CD4-positive, alpha-beta T cell treated with Interleukin-6 for 4 hours (primary cell): ENCODE measurements around the gene PCBD2.
A peak's percentile ranks its signal among the peaks of the same experiment; 100 is the strongest.
"Not testable (repeated sequence)": the region's sequence is repeated elsewhere in the genome, so short reads cannot be mapped to it uniquely, and the experiment has no call there.

Experiments
- DNase-seq: peaks from one replicate; pipeline ENCODE4 v3.0.0-alpha.2; 2020; ENCODE audit warnings: mixed read lengths

The PCBD2 gene

DNA sequence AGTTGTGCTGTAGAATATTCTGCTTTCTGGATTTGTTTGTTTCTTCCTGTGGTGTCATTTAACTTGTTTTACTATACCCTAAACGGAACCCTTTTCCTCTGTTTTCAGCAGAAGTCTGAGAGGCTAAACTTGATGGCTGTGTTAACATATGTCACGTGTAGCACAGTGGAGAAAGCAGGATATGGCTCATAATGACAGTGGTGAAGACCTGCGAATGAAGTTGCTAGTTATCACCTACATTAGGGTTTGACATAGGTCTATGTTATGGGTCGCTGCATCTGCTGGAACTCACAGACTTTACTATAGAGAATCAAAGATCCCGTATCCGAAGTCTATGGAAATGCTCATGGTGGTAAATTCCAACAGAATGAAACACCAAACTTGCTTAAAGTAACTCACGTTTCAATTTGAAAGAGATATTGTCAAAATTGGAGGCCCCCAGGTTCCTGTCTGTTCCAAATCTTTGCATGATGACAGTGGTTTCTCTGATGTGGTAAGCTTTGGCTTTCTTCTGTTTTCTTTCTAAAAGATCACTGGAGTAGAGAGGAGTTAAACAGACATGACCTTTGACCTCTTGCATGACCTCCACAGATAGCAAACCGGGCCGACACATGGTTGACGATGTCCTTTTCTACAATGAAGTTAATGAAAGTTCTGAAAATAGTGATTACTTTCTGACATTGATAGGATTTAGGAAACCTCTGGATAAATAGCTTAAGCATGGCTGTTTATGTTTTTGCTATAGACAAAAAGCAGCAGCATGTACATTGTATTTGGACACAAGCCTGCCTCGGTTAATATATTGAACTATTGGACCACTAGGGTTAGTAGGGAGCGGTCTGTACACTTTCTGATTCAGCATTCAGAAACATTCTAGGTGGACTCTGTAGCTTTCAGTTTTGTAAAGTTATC lies 59.7 kb downstream of the PCBD2 start:
- DNase-seq = peak; percentile 13

DNA sequence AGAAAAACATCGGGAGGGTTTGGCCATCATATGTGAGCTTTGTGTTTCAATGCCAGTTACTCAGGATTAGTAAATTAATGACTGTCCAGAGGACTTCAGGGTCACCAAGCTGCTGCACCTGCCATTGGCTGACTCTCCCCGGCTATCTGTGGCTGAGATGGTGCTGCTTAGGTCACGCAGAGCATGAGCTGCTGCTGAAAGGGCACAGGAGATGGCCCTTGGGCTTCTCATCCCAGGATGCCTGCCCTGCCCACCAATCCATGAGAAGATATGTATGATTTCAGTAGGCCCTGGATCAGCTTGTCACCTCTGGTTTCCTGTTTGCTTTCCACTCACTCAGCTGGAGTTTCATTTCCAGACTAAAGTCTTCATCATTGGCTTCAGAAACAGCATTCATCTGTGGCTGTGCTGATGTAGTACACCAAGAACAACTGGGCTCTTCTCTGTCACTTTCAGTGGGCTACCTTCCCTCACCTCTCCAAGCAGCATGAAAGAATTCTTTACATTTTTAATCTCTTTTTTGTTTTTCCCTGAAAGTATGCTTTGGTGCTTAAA lies 60.4 kb downstream of the PCBD2 start:
- DNase-seq = no peak

DNA sequence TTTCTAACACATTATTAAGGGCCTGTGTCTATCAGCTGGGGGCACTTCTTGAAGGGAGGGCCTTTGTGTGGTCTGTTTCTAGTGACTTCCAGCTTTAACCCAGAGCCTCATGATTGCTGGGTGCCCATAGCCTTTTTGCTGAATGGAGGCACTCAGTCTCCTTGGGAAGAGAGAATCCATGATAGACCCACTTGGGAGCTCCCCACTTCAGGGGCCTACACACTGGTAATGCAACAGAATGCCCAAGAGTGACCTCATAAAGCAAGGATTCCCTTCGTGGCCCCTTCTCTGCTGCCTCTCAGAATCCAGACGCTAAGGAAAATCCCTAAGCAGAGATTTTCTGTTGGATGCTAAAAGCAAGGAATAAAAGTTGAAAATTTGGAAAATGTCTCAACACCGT lies 62.7 kb downstream of the PCBD2 start, which contains the start of gene CATSPER3:
CATSPER3 (plus strand) TSS at position 301 of the 400 bp plus-strand sequence; CDS start at position 386, 85 bp downstream.
- no peak for DNase-seq

DNA sequence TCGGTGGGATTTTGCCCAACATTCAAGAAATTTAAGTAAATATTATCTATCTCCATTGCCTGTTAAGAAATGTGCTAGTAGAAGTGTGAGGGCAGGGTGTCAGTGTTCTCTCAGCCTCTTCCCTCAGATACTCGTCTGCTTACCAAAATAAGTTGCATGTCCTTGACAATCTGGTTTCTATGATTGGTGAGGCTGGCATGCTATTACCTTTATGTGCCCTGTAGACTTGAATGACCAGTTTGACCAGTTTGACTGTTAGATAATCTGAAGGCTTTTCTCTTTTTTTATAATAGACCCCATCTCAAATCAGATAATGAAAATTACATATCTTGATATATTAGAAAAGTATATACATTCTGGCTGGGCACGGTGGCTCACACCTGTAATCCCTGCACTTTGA lies 63.1 kb downstream of the PCBD2 start:
- no peak for DNase-seq

DNA sequence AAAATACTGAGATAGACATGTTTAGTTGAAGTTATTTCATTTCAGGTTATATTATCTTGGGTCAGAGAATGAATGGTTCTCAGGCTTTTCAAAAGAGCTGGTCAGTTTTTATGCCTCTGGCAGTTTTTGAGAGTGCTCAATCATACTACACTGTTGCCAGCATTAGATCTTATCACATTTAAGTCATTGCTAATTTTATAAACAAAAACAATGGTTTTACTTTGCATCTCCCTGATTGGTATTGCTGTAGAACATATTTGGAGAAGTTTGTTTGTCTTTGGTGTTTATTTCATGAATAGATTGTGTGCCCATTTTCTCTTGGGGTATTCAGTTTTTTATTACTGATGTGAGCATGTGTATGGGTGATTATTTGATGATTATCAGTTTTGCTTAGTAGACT lies 64.2 kb downstream of the PCBD2 start:
- DNase-seq = no peak

DNA sequence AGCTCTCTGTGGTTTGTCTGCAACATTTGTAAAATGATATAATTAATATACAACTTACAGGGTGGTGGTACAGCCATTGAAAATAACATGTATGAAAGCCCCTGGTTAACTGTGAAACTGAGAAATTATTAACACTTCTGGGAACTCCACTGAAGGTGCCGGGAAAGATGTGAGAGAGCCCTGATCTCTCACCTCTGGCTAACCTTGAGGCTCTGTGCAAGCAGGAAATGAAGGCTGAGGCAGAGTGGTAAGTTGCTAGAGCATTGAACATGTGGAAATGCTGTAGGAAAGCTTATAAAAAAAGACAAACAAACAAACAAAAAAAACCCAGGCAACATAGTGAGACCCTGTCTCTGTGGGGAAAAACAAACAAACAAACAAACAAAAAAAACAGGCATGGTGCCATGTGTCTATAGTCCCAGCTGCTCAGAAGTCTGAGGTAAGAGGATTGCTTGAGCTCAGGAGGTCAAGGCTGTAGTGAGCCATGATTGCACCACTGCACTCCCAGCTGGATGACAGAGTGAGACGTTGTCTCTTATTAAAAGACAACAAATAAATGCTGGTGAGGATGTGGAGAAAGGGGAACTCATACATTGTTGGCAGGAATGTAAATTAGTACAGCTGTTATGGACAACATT lies 70.3 kb downstream of the PCBD2 start:
- no peak for DNase-seq

DNA sequence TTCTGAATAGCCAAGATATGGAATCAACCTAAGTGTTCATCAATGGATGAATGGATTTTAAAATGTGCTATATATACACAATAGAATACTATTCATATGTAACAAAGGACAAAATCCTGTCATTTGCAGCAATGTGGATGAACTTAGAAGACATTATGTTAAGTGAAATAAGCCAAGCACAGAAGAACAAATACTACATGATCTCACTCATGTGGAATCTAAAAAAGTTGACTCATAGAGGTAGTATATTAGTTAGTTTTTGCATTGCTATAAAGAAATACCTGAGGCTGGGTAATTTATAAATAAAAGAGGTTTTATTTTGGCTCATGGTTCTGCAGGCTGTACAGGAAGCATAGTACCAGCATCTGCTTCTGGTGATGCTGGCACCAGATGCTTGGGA lies 70.9 kb downstream of the PCBD2 start:
- no peak for DNase-seq

DNA sequence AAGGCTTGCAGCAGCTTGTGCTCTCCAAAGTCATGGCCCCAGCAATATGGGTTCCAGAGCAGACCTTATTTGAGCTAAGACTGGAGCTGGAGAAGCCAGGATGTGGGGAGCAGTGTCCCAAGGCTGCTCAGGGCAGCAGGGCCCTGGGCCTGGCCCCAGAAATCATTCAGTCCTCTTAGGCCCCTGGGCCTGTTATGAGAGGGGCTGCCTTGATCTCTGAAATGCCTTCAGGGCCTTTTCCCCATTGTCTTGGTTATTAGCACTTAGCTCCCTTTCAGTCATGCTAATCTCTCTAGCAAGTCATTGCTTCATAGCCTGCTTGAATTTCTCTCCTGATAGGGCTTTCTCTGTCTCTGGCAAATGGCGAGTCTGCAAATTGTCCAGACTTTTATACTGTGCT lies 71.9 kb downstream of the PCBD2 start:
- no peak for DNase-seq

DNA sequence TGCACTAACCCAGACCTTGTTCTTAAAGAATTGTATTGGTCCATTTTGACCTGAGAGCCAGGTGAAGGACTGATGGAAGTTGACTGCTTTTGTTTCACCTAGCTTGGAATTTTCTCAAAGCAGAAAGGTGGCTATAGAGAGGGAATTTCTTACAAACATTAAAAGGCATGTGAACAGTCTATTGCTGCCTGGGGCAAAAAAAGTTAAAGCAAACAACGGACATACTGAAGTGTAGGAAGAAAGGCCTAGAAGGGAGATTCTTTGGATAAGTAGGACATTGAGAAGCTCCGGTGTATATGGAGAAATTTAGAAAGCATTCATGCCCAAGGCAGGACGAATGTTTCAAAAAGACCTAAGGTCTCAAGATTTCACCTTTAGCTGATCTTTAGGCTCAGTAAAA lies 74.5 kb downstream of the PCBD2 start:
- no peak for DNase-seq

DNA sequence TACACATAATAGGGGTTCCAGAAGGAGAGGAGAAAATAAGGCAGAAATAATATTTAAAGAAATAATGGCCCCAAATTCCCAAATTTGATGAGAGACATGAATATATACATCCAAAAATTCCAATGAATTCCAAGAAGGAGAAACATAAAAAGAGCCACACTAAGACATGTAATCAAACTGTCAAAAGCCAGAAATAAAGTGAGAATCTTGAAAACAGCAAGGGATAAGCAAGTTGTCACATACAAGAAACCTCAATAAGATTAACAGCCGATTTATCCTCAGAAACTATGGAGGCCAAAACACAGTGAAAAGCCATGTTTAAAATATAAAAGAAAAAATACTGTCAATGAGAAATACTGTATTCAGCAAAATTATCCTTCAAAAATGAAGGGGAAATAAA lies 77.3 kb downstream of the PCBD2 start:
- no peak for DNase-seq

DNA sequence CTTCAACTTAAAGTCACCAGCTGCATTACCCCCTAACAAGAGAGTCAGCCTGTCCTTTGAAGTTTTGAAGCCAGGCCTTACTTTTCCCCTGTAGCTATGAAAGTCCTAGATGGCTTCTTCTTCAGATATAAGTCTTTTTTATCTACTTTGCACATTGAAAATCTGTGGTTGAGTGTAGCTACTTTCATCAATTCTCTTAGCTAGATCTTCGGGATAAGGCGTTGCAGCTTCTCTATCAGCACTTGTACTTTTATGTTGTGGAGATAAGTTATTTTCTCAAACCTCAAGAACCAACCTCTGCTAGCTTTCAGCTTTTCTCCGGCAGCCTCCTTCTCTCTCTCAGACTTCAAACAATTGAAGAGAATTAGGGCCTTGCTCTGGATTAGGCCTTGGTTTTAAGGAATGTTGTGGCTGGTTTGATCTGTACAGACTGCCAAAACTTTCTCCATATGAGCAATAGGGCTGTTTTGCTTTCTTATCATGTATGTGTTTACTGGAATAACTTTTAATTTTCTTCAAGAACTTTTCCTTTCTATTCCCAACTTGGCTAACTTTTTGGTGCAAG lies 84.4 kb downstream of the PCBD2 start:
- DNase-seq = no peak

DNA sequence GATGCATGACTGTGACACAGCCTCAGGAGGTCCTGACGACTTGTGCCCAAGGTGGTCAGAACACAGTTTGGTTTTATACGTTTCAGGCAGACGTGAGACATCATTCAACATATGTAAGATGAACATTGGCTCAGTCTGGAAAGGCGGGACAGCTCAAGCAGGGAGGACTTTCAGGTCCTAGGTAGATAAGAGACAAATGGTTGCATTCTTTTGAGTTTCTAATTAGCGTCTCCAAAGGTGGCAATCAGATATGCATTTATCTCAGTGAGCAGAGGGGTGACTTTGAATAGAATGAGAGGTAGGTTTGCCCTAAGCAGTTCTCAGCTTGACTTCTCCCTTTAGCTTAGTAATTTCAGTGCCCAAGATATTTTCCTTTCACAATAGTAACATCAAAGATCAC lies 85.3 kb downstream of the PCBD2 start:
- not testable (repeated sequence) for DNase-seq

DNA sequence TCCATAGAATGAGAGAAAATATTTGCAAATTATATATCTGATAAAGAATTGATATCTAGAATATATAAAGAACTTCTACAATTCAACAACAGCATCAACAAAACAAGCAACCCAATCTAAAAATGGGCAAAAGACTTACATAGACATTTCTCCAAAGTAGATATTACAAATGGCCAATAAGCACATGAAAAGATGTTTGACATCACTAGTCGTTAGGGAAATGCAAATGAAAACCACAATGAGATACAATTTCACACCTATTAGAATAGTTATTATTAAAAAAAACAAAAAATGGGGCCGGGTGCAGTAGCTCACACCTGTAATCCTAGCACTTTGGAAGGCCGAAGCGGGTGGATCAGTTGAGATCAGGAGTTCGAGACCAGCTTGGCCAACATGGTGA lies 87.2 kb downstream of the PCBD2 start:
- DNase-seq = no peak

DNA sequence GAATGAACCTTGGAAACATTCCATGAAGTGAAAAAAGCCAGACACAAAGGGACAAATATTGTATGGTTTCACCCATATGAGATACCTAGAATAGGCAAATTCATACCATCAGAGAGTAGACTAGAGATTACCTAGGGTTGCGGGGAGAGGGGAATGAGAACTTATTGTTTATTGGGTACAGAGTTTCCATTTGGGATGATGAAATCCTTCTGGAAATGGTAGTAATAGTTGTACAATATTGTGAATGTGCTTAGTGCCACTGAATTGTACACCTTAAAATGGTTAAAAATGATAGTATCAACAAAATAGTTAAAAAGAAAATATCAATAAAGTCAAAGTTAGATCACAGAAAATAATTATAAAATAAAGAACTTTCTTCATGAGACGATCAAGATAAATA lies 88.2 kb downstream of the PCBD2 start:
- DNase-seq = no peak

DNA sequence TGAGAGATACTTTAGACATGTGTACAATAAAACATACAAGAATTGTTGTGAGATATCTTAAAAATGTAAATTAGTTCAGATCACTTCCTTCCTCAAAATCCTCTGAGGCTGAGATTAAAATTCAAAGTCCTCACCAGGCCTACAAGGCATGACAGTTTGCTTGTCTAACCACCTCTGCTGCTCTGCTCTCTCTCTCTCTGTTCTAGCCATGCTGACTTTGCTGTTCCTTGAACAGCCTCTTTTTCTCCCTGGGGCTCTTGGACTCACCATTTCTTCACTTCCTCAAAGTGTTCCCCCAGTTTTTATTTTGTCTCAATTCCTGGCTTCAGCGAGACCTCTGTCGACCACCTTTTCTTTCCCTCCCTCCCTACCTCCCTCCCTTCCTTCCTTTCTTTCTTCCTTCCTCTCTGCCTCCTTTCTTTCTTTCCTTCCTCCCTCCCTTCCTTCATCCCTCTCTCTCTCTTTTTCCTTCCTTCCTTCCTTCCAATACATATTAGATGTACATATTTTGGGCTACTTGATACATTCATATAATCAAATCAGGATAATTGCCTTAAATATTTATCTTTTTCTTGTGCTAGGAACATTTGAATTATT lies 89.7 kb downstream of the PCBD2 start:
- DNase-seq = no peak

DNA sequence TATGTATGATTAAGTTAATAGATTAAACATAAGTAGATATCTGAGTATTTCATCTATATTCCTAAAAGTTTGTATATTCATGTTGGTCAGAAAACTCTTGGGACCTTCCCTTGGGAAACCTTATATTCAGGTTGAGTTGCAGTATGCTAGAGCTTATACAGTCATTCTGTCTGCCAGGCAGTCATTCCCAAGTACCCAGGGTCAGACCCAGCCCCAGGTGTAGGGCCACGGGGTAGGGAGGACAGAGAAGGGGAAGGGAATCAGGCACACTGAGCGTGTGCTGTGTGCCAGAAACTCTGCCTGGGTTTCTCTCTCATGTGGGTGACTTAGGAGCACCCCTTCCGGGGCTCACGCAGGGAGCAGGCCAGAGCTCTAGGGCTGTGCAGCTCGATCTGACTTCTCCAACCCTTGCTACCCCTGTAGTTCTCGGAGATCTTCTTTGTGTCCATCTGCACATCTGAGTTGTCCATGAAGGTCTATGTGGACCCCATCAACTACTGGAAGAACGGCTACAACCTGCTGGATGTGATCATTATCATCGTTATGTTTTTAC lies 91.0 kb downstream of the PCBD2 start:
- no peak for DNase-seq

DNA sequence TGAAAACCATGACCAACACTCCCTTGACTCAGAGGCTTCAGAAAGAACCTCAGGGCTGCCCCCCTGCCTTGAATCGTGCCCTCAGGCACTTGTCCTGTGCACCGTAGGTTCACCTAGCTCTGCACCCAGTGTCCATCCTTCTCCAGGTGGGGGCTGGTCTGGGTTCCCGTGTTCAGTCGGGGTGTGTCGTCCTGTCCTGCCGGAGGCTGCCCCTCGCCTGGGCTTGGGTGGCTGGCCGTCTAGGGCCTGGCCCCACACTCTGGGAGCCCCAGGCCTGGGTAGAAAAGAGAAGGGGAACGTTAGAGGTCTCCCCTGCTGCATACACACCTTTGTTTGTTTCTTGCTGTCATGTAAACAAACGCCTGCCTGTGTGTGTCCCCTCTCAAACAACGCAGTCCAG lies 92.1 kb downstream of the PCBD2 start:
- DNase-seq = no peak

DNA sequence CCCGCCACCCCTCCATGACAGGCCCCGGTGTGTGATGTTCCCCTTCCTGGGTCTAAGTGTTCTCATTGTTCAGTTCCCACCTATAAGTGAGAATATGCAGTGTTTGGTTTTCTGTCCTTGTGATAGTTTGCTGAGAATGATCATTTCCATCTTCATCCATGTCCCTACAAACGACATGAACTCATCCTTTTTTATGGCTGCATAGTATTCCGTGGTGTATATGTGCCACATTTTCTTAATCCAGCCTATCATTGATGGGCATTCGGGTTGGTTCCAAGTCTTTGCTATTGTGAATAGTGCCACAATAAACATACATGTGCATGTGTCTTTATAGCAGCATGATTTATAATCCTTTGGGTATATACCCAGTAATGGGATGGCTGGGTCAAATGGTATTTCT lies 93.1 kb downstream of the PCBD2 start:
- DNase-seq = not testable (repeated sequence)

DNA sequence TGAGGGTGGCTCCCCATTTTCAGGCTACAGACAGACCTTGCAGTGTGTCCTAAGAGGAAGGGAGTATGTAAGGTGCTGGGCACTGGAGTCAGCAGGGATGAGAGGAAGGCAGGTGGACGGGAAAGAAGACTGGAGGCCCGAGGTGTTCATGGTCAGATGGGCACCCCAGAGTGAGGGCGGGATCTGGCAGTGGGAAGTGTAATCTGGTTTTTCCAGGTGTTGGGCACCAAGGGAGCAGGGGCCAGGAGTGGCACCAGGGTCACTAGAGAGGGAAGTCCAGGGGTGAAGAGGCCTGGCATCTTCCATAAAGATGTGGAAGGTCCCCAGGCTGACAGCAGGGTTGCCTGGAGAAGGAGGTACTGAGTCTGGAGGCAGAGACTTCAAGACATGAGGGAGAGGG lies 99.4 kb downstream of the PCBD2 start:
- no peak for DNase-seq

DNA sequence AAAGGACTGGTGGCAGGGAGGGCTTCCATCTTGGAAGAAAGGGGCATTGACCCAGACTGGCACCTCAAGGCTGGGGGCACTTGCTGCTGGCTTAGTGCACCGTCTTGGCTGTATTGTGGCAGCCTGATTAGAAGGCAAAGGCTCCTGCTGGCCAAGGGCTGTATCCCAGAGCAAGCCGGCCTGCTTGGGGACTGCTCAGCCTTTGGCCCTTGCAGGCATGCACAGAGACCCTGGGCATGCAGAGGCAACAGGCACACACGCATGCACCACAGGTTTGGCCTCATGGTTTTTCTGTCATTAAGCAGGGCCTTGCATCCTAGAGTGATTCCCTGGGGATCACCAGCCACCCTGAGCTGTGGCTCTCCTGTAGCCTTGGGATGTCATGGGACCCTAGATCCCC lies 100.1 kb downstream of the PCBD2 start:
- DNase-seq = no peak

DNA sequence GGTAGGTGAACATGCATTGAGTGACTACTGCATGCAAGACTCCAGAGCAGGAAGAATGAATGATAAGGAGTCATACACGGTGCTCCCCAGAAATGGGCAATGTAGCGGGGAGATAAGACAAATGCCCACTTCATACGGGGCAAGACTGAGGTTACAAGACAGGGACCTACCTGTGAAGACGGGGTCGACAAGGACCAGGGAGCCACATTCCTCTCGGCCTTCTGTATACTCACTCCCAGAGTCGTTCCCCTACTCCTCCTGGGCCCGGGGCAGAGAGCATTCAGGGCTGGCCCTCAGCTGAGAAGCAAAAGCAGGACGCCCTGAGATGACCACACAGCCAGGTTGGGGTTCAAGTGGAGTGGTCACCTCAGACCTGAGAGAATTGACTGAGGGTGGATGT lies 102.4 kb downstream of the PCBD2 start:
- DNase-seq = no peak

DNA sequence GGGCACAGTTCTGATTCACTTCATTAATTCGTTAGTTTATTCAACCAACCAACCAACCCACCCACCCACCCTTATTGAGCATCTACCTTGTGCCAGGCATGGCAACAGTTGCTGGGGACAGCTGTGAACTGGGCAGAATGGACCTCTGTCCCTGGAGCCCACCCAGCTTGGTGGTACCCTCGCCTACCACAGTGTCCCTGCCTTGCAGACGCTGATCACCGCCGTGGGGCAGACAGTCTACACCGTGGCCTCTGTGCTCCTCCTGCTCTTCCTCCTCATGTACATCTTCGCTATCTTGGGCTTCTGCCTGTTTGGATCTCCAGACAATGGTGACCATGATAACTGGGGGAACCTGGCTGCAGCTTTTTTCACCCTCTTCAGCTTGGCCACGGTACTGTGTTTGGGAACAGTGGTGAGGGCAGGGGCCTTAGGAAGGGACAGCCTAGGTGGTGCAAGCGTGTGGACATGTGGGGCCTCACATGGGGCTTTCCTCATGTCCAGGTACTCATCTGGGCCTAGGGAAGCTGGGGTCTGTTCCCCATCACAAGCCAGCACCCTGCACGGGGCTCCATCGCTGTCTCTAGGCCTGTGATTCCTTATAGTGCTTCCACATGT lies 102.9 kb downstream of the PCBD2 start:
- no peak for DNase-seq

DNA sequence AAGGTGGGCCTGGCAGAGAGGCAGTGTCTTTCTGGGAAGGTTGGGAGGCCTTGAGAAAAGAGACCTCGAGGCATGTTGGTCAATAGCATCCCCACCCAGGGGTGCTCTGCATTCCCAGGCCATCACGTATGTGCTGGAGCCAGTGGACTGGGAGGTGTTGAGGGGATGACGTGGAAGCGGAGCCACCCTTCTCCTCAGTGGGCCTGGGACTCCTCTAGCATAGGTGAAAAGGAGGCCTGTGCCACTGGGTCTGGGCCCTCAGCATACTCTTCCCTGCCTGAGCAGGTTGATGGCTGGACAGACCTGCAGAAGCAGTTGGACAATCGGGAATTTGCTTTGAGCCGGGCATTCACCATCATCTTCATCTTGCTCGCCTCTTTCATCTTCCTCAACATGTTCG lies 103.6 kb downstream of the PCBD2 start:
- DNase-seq = no peak
